Activated CD4-positive, alpha-beta memory T cell treated with anti-CD3 and anti-CD28 coated beads, Interleukin-2, amount 10 ng/mL, durations not matched to agents 7 days and 5 days (primary cell): ENCODE measurements around the gene EFS. TPM values are rescaled to one million over a fixed set of nuclear protein-coding genes. Genes with fewer than 3 reads are reported as not detected.

ENCODE experiments used
- CTCF ChIA-PET: fragments of 350-600 bp; sonication (Branson Sonifier 250); formaldehyde crosslinking; loops from one replicate; lab custom pipeline; 2021; ENCODE audit warnings: antibody characterized with exemption, inconsistent platforms; lab: Charles Lee
- POLR2A ChIA-PET: fragments of 350-600 bp; sonication (Branson Sonifier 250); formaldehyde crosslinking; loops from one replicate; lab custom pipeline; 2021; ENCODE audit warnings: antibody characterized with exemption; lab: Charles Lee
- DNase-seq: peaks from one replicate; pipeline ENCODE4 v3.0.0-alpha.2; 2020
- H3K27ac Mint-ChIP-seq: one replicate; pipeline ENCODE4 v1.8.0; 2021; ENCODE audit warnings: mild to moderate bottlenecking, mixed read lengths
- H3K27me3 Mint-ChIP-seq: one replicate; pipeline ENCODE4 v1.8.0; 2021; ENCODE audit warnings: mixed read lengths
- H3K36me3 Mint-ChIP-seq: one replicate; pipeline ENCODE4 v1.8.0; 2021; ENCODE audit warnings: low read depth, mixed read lengths
- H3K4me1 Mint-ChIP-seq: one replicate; pipeline ENCODE4 v1.8.0; 2021; ENCODE audit warnings: mixed read lengths
- H3K4me3 Mint-ChIP-seq: one replicate; pipeline ENCODE4 v1.8.0; 2021; ENCODE audit warnings: mild to moderate bottlenecking, mixed read lengths
- H3K9me3 Mint-ChIP-seq: one replicate; pipeline ENCODE4 v1.8.0; 2021; ENCODE audit warnings: mixed read lengths
- total RNA-seq, 2 experiments: library from RNA; stranded (reverse); gene quantifications; one replicate each; pipeline ENCODE4 v1.2.3, GENCODE V29; 2021

EFS gene
- total RNA-seq, 2 experiments from 2014 or later, result not detected

DNA sequence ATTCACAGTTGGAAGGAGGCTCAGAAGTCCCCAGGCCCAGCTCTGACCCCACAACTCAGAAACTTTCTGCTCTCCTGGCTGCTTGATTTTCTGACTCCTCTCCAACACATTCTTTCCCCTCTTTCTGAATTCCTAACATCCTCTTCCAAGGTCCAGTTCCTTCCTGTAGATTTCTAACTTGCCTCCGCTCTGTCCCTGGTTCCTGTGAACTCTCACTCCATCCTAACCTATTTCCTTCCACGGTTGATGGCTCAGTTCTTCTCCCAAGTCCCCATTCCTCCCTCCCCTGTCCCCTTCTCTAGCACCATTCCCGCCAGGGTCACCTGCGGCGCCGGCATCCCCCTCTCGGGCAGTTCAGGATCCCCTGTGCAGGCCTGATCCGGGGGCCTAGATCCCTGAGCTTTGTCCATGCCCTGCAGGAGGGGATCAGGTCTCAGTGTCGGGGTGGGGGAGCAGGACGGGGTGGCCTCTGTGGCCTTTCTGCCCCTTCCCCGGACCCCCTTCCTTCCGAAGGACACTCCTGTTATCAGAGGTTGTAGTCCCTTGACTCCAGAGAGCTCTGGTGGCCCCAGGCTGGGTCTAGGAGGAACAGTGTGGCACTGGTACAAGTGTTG lies 6.3 kb downstream of the EFS start:
- no peak overlapping the region for H3K4me3 Mint-ChIP-seq
- ChIA-PET CTCF (no interaction called here), POLR2A (no interaction called here)
- no peaks in the 10 kb centered on the region for H3K36me3 Mint-ChIP-seq
- peaks cover 27% of the 10 kb centered on the region for H3K27me3 Mint-ChIP-seq
- H3K27ac Mint-ChIP-seq, result no peak overlapping the region
- H3K4me1 Mint-ChIP-seq, result peaks cover 3% of the 10 kb centered on the region
- no peak for DNase-seq
- H3K9me3 Mint-ChIP-seq, result no peaks in the 10 kb centered on the region

DNA sequence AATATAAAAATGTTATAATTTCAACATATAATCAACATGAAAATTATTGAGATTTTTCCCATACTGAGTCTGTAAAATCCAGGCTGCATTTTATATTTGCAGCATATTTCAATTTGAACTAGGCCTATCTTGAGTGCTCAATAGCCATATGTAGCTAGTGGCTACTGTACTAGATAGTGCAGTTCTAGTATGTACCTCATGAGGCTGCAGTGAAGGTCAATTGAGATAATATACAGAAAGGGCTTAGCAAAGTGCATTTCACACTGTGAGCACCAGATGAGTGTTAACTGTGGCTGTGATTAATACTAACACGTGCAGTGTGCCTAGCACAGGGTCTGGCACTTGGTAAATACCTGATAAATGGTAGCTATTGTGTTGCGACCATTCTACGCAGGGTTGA lies 6.9 kb downstream of the EFS start:
- Mint-ChIP-seq H3K36me3 (no peaks in the 10 kb centered on the region), H3K4me1 (peaks cover 5% of the 10 kb centered on the region), H3K9me3 (no peaks in the 10 kb centered on the region), H3K27ac (no peak overlapping the region), H3K4me3 (no peak overlapping the region), H3K27me3 (peaks cover 31% of the 10 kb centered on the region)
- POLR2A ChIA-PET, result no interaction called here
- no peak for DNase-seq
- CTCF ChIA-PET, result no interaction called here

DNA sequence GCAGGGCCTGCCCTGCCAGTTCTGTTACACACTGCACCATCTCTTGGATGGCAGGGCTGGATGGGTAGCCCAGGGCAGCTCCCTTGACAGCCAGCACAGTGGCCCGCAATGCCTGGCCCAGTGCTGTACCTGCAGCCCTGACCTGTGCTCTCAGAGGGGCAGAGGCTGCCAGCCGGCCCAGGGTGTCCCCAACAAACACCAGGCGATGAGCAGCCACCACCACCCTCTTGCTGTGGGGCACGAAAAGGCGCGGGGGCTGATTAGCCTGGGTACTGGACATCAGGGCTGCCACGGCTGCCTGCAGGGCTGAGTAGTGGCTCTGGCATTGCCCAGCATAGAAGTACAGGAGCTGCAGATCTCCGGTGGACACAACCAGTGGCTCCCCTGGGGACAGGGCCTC lies 7.7 kb downstream of the EFS start:
- DNase-seq, result no peak
- Mint-ChIP-seq H3K27me3 (peaks cover 35% of the 10 kb centered on the region), H3K36me3 (no peaks in the 10 kb centered on the region), H3K27ac (no peak overlapping the region), H3K4me3 (no peak overlapping the region), H3K4me1 (peaks cover 7% of the 10 kb centered on the region), H3K9me3 (no peaks in the 10 kb centered on the region)
- ChIA-PET CTCF (no interaction called here), POLR2A (no interaction called here)

DNA sequence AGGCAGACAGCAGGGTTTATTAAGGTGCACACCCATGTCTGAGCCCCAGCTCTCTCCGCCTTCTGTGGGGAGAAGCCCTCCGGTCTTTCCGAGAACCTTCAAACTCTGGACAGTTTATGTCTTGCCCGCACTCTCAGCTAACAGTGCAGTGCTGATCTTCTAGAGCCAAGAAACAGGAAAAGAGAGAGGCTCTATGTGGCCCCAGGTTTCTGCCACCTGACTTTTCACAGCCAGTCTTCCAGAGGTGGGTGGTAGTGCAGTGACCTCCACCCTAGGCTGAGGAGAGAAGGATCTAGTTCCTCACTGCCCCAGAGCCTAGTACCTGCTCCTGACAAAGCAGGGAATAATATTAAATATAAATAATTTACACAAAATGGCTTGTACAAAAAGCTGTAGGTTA lies 8.3 kb downstream of the EFS start:
- ChIA-PET CTCF (no interaction called here), POLR2A (no interaction called here)
- DNase-seq, result no peak
- Mint-ChIP-seq H3K4me3 (no peak overlapping the region), H3K9me3 (no peaks in the 10 kb centered on the region), H3K27me3 (peaks cover 35% of the 10 kb centered on the region), H3K4me1 (peaks cover 7% of the 10 kb centered on the region), H3K27ac (no peak overlapping the region), H3K36me3 (no peaks in the 10 kb centered on the region)

DNA sequence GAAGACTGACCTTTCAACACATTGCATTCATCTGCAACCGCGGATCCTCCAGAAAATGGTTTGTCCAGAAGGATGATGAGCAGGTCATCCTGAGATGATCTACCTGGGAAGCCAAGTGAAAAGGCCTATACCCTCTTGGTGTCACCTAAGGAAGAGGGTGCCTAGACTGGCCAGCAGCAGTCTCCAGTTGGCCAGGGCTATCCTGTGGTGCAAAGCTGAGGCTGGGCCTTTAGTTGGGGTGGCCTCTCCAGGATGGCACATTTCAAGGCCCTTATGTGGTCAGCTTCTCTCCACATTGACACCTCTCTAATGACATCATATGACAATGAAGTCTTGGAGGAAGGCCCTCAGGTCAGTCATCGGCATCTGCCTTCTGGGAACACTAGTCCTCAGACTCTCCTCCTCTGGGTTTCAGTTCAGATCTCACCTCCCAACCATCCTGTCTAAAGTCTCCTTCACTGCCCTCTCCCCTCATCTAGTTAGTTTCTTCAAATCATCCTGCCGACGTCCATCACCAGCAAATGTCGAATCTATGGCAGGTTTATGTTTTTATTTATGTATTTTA lies 9.0 kb downstream of the EFS start:
- Mint-ChIP-seq H3K9me3 (no peaks in the 10 kb centered on the region), H3K27me3 (peaks cover 40% of the 10 kb centered on the region)

DNA sequence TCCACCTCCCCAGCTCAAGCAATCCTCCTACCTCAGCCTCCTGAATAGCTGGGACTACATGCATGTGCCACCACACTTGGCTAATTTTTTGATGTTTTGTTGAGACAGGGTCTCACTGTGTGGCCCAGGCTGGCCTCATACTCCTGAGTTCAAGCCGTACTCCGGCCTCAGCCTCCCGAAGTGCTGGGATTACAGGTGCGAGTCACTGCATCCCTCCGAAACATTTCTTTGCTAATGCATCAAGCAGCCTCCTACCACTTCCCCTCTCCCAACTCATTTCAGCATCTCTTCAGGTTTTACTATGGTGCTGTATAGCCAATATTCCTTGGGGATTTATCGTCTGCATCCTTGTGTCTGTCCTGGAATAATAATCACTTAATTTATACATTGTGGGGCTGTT lies 10.0 kb downstream of the EFS start:
- ChIA-PET CTCF (interaction anchor here (1.0 kb wide), 1 partner anchor 286 kb away, joined by 3 read pairs; no protein-coding TSS in a partner anchor), POLR2A (no interaction called here)
- no peaks in the 10 kb centered on the region for H3K9me3 Mint-ChIP-seq
- H3K27me3 Mint-ChIP-seq, result peaks cover 48% of the 10 kb centered on the region
- no peak overlapping the region for H3K27ac Mint-ChIP-seq
- no peak overlapping the region for H3K4me3 Mint-ChIP-seq
- peaks cover 11% of the 10 kb centered on the region for H3K4me1 Mint-ChIP-seq
- H3K36me3 Mint-ChIP-seq, result no peaks in the 10 kb centered on the region
- DNase-seq, result no peak

More for the DNA sequence above, 9.0 kb downstream of the EFS start:
- POLR2A ChIA-PET, result no interaction called here
- H3K4me3 Mint-ChIP-seq, result no peak overlapping the region
- no peak for DNase-seq
- no peaks in the 10 kb centered on the region for H3K36me3 Mint-ChIP-seq
- CTCF ChIA-PET, result no interaction called here
- H3K27ac Mint-ChIP-seq, result no peak overlapping the region
- peaks cover 10% of the 10 kb centered on the region for H3K4me1 Mint-ChIP-seq

DNA sequence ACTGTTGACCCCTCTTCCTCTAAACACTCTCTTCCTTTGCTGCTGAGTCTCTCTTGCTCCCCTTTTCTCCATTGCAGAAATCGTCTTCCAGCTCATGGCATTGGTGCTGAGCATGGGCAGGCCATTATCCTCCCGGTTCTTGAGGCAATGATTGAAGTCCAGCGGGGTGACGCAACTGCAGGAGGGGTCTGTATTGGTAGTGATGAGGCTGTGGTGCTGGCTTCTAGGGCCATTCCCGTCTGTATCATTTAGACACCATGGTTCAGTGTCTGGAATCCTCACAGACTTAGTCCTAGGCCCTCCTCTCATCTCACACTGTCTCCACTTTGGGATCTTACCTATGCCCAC lies 11.6 kb downstream of the EFS start:
- POLR2A ChIA-PET, result interaction anchor here (1.2 to 1.6 kb wide), 2 partner anchors 9 to 67 kb away, joined by 3 to 4 read pairs; partner anchors contain the start of gene HOMEZ
- H3K27ac Mint-ChIP-seq, result no peak overlapping the region

DNA sequence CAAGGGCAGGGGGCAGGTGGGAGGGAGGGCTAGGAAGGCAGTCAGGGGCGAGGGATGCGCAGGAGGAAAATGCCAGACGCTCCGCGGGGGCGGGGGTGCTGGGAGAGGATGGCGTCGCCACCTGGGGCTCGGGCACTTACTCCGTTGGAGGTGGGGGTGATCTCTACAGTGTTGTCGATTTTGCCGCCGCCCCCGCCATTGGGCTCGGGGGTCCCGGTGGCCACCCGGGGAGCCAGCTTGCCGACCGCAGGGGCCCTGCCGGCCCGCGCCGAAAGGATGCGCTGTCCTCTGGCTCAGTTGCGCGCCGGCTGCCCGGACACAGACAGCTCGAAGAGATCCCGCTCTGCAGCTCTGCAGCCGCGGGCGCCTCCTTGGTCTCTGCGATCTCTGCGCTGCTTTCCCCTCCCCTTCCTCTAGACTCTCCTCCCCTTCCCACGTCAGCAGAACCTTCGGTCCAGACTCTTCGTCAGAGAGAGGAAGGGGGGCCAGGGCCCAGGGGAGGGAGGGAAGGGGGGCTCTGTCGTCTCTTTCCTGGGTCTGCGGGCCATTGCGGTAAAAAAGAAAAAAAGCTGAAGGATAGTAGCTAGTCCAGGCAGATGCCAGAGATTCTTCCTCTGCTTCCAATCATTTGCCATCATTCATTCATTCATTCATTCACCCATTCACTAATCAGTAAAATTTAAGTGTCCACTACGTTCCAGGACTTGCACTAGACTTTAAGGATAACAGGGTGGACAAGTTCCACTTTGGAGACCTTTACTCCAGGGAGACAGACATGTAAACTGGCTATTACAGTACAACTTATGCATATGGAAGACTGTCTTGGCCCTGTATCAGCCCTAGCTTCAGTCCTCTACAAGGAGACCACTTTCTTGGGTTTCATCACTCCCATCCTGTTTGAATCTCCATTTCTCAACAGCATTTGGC lies 12.2 kb downstream of the EFS start, which contains the start of gene SLC22A17:
TSS of gene SLC22A17 (minus strand) at position 382 of the 927 bp plus-strand sequence.
- DNase-seq, result peak; percentile 46
- Mint-ChIP-seq H3K27me3 (peaks cover 51% of the 10 kb centered on the region), H3K4me1 (peaks cover 11% of the 10 kb centered on the region), H3K27ac (no peak within 1 kb of the TSS), H3K4me3 (peak within 1 kb of the TSS; percentile 47), H3K9me3 (no peaks in the 10 kb centered on the region), H3K36me3 (no peaks in the 10 kb centered on the region)
- CTCF ChIA-PET, result interaction anchor here (0.7 to 1.6 kb wide), 7 partner anchors 7 to 45 kb away, joined by 3 to 6 read pairs (median 3); partner anchors contain the start of genes CMTM5 and PABPN1
- POLR2A ChIA-PET, result interaction anchor here (1.2 to 1.6 kb wide), 3 partner anchors 9 to 67 kb away, joined by 3 to 4 read pairs (median 4); partner anchors contain the start of genes HOMEZ and PABPN1

More for the DNA sequence above, 11.6 kb downstream of the EFS start:
- Mint-ChIP-seq H3K36me3 (no peaks in the 10 kb centered on the region), H3K4me3 (peak overlapping the region; percentile 47), H3K27me3 (peaks cover 51% of the 10 kb centered on the region), H3K9me3 (no peaks in the 10 kb centered on the region), H3K4me1 (peaks cover 11% of the 10 kb centered on the region)
- CTCF ChIA-PET, result interaction anchor here (0.9 to 1.6 kb wide), 5 partner anchors 8 to 31 kb away, joined by 3 to 6 read pairs (median 3); partner anchors contain the start of gene PABPN1
- DNase-seq, result no peak

DNA sequence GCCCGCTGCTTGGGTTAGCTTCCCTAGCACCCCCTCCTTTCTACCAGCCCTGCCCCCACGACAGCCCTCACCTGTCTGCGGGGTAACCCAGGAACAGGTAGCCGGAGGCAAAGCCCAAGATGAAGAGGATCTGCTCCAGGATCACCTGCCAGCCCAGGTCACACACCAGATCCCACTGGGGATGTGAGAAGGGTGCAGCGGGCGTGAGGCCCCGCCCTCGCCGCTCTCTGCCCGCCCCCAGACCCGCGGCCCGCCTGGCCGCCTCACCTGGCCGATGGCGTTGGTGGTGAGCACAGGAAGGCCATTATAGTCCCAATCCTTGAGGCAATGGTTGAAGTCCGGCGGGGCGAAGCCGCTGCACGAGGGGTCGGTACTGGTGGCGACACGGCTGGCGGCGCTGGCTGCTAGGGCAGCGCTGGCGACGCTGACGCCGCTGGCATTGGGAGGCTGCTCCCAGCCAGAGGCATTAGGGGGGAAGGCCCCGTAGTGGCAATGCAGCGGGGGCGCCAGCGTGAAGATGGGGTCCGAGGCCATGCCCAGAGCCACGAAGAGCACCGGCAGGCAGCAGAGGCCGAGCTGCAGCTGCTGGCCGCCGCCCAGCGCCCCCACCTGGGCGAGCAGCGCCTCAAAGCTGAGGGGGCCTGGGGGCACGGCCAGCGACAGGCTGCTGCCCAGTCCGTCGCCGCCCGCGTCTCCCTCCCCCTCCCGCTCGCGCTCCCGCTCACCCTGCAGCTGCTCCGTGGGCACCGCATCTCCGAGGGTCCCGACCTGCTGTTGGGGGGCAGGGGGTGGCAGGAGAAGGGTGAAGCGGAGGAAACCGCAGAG lies 13.1 kb downstream of the EFS start:
- H3K27ac Mint-ChIP-seq, result no peak overlapping the region
- peaks cover 51% of the 10 kb centered on the region for H3K27me3 Mint-ChIP-seq
- no peaks in the 10 kb centered on the region for H3K36me3 Mint-ChIP-seq
- peaks cover 11% of the 10 kb centered on the region for H3K4me1 Mint-ChIP-seq
- ChIA-PET CTCF (interaction anchor here (1.0 to 1.6 kb wide), 4 partner anchors 25 to 44 kb away, joined by 3 to 6 read pairs (median 4); partner anchors contain the start of genes CMTM5 and PABPN1), POLR2A (interaction anchor here (1.2 to 1.6 kb wide), 2 partner anchors 31 to 66 kb away, joined by 3 to 4 read pairs; partner anchors contain the start of genes HOMEZ and PABPN1)
- H3K4me3 Mint-ChIP-seq, result peak overlapping the region; percentile 47
- DNase-seq, result no peak
- H3K9me3 Mint-ChIP-seq, result no peaks in the 10 kb centered on the region

DNA sequence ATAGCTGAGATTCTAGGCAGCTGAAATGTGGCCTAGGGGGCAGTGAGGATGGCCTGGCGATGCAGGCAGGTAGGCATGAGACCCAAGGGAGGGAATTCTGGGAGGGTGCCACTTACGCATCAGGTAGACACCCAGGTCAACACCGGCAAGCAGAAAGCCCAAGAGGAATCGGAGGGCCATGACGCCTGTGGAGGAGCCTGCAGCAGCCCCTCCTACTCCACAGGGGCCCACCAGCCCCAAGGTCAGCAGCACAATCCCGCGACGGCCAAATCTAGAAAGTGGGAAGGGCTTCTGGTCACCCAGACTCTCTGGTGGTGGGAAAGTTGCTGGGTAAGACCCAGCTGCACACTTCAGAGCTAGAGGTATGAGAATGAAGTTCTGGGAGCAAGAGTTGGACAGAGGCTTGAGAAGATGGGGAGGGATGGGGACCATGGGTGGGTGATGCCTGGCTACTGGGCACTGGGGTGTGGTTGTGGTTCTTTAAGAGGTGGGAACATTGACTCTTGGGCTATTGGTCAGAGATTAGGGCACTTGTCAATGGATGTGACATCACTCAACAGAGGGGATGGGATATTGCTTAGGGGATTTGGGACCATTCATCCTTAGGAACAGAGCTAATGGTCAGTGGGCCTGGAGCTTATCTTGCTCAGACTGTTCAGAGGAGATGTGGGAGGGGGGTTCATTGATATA lies 15.7 kb downstream of the EFS start:
- ChIA-PET CTCF (no interaction called here), POLR2A (no interaction called here)
- Mint-ChIP-seq H3K27ac (no peak overlapping the region), H3K27me3 (peaks cover 35% of the 10 kb centered on the region), H3K9me3 (no peaks in the 10 kb centered on the region), H3K36me3 (no peaks in the 10 kb centered on the region), H3K4me3 (no peak overlapping the region), H3K4me1 (peaks cover 11% of the 10 kb centered on the region)
- DNase-seq, result no peak

DNA sequence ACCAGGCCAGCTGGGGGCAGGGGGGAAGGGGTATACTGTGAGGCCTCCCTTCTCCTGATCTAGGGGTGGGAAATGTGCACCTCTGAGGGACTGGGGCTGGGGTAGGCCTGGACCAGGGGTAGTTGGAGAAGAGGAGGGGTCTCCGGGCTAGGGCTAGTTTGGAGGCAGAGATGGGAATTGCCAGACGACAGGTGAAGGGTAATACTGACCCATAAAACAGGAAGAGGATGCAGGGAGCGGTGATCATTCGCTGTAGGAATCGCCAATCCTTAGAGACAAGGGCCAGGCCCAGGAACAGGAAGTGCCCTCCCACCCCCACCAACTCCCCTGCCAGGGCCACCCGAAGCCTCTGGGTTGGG lies 16.7 kb downstream of the EFS start:
- H3K36me3 Mint-ChIP-seq, result no peaks in the 10 kb centered on the region
- H3K4me3 Mint-ChIP-seq, result no peak overlapping the region
- no peak for DNase-seq
- ChIA-PET POLR2A (no interaction called here), CTCF (no interaction called here)
- no peak overlapping the region for H3K27ac Mint-ChIP-seq
- peaks cover 25% of the 10 kb centered on the region for H3K27me3 Mint-ChIP-seq
- peaks cover 9% of the 10 kb centered on the region for H3K4me1 Mint-ChIP-seq
- H3K9me3 Mint-ChIP-seq, result no peaks in the 10 kb centered on the region
